GM10248 (cell line): ENCODE data around the gene PET100.

Source experiments
- CTCF ChIA-PET: fragments of 300-600 bp; sonication (Branson Sonifier 250); formaldehyde crosslinking; extraction: SDS; loops from one replicate; lab custom pipeline; 2021; ENCODE audit warnings: antibody characterized with exemption; lab: Yijun Ruan, JAX
- POLR2A ChIA-PET: fragments of 350-650 bp; sonication (Branson Sonifier 250); formaldehyde crosslinking; extraction: SDS; loops from one replicate; lab custom pipeline; 2020; ENCODE audit warnings: antibody characterized with exemption; lab: Yijun Ruan, JAX
- DNase-seq: peaks from one replicate; pipeline ENCODE4 v3.0.0; 2012; ENCODE audit errors: extremely low spot score
- TF ChIP-seq, protein P1 (sequence below): IDR thresholded peaks from 2 replicates; pipeline ENCODE4 v1.5.1; 2012; ENCODE audit warnings: mild to moderate bottlenecking, low read depth; ENCODE audit errors: extremely low read depth, missing control alignments, control extremely low read depth

The PET100 gene

DNA sequence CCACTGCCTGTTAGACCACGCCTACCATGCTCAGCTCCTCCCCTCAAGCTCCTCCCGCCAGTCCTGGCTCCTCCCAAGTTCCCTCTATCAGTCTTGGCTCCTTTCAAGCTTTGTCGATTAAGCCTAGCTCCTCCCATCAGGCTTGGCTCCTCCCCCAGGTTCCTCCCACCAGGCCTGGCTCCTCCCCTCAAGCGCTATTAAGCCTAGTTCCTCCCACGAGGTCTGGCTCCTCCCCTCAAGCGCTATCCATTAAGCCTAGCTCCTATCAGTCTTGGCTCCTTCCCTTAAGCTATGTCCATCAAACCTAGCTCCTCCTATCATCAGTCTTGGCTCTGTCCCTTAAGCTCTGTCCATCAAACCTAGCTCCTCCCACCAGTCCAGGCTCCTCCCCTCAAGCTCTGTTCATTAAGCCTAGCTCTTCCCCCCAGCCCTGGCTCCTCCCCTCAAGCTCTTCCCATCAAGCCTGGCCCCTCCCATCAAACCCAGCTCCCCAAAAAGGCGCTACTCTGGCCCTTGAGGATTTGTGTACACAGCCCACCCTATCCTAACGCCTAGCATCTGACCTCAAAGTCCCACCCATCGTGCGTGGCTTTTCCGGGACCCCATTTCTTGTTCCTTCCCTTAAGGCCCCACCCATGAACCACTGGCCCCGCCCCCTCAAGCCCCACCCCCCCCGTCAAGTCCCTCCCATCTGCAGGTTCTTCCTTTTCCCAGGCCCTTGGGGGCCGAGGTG is 23.9 kb upstream of the PET100 start:
- DNase-seq: peak; percentile 47
- CTCF ChIA-PET: interaction anchor here (2.0 kb wide), 1 partner anchor 37 kb away, joined by 10 read pairs; no protein-coding TSS in a partner anchor
- POLR2A ChIA-PET: no interaction called here
- TF ChIP-seq, protein P1, sequence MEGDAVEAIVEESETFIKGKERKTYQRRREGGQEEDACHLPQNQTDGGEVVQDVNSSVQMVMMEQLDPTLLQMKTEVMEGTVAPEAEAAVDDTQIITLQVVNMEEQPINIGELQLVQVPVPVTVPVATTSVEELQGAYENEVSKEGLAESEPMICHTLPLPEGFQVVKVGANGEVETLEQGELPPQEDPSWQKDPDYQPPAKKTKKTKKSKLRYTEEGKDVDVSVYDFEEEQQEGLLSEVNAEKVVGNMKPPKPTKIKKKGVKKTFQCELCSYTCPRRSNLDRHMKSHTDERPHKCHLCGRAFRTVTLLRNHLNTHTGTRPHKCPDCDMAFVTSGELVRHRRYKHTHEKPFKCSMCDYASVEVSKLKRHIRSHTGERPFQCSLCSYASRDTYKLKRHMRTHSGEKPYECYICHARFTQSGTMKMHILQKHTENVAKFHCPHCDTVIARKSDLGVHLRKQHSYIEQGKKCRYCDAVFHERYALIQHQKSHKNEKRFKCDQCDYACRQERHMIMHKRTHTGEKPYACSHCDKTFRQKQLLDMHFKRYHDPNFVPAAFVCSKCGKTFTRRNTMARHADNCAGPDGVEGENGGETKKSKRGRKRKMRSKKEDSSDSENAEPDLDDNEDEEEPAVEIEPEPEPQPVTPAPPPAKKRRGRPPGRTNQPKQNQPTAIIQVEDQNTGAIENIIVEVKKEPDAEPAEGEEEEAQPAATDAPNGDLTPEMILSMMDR: no peak

DNA sequence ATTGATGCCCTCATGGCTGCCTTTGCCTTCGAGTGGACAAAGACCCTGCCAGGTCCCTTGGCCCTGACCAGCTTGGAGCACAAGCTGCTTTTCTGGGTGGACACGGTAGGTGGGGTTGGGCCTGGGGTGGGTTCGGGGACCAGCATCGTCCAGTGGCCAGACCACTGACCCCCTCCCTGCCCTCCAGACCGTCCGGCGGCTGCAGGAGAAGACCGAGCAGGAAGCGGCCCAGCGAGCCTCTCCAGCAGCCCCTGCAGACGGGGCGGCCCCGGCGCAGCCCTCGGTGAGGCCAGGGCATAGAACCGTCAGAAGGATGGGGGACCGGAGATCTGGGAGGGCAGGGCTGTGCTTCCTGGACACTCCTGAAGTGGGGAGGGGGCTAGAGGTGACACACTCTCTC is 23.3 kb upstream of the PET100 start:
- CTCF ChIA-PET: interaction anchor here (2.0 kb wide), 1 partner anchor 38 kb away, joined by 10 read pairs; no protein-coding TSS in a partner anchor
- no peak for DNase-seq
- TF ChIP-seq, protein P1: no peak
- POLR2A ChIA-PET: no interaction called here

DNA sequence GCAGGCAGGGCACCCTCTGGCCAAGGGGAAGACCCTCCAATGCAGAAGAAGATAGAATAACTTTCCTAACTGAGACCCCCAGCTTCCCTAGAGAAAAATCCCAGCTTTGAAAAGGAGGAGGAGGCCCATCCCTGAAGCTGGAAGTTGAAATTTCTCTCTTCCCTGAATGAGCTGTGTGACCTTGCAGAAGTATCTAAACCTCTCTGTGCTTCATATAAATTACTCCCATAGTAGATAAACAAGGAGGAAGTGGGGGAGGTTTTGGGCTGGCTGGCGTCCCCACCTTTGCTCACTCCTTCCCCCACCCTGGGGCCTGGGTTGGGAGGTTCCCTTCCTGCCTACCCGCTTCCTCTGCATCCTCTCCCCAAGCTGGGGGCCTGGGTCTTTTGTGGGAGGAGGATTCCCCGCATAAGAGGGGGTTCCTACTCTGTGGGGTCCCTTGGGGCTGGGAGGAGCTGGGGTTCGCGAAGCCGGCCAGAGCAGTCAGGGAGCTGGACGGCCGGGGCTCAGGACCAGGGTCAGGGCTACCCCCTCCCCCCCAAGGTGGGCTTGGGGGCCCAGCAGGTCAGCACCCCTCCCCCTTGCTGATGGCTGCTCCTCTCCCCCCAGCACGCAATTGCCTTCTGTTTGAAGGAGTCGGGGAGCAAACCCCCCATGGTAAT is 22.2 kb upstream of the PET100 start:
- no peak for DNase-seq
- ChIA-PET POLR2A (no interaction called here), CTCF (interaction anchor here (1.0 kb wide), 1 partner anchor 39 kb away, joined by 3 read pairs; no protein-coding TSS in a partner anchor)
- TF ChIP-seq, protein P1: no peak

DNA sequence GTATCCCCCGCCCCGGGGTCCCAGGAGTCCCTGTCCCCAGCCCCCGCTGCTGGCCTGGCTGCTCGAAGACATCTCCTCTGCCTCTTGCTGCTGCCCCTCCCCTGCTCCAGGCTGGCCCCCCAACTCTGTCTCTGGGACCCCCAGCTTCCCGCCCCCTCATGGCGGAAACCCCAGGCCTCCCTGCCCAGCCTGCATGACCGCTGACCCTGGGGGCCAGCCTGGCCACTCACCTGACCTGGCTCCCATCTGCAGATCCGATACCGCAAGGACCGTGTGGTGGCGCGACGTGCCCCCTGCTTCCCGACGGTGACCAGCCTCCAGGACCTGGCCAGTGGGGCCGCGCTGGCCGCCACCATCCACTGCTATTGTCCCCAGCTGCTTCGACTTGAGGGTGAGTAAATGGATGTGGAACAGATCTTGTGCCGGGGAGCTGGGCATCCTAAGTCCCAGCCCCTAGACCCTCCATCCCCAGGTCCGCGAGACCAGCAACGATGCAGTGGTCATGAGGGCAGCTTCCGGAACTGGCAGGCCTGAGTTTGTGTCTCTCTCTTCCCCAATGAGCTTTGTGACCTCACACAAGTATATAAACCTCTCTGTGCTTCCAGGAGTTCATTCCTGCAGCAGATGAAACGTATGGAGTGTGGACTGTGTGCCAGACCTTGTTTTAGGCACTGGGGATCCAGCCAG is 21.6 kb upstream of the PET100 start:
- no peak for DNase-seq
- TF ChIP-seq, protein P1: no peak
- POLR2A ChIA-PET: no interaction called here
- CTCF ChIA-PET: interaction anchor here (0.6 to 1.0 kb wide), 2 partner anchors 39 to 73 kb away, joined by 3 read pairs; partner anchors contain the start of gene TRAPPC5

DNA sequence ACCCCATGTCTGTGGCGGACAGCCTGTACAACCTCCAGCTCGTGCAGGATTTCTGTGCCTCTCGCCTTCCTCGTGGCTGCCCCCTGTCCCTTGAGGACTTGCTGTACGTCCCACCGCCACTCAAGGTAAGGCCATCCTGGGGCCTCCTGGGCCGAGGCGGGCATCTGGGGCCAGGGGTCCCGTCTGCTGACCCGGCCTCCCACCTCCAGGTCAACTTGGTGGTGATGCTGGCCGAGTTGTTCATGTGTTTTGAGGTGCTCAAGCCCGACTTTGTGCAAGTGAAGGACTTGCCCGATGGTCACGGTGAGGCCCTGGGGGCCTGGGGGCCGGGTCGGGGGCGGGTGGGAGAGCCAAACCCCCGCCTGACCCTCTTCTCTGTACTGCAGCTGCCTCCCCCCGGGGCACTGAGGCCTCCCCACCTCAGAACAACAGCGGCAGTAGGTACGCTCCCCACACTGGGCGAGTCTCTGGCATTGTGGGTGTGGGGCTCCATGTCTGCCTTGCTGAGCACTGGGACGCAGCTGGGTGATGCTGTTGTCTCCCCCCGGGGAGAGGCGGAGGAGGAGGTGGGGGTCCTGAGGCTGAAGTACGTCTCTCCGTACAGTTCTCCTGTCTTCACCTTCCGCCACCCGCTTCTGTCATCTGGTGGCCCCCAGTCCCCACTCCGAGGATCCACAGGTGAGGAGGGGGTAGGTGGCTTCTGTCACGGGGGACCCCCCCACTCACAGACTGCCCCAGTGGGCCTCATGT is 18.9 kb upstream of the PET100 start:
- TF ChIP-seq, protein P1: no peak
- ChIA-PET POLR2A (no interaction called here), CTCF (interaction anchor here (1.2 kb wide), 1 partner anchor 42 kb away, joined by 4 read pairs; no protein-coding TSS in a partner anchor)

More for the DNA sequence above, 18.9 kb upstream of the PET100 start:
- DNase-seq: no peak
